ENCODE results near the gene IWS1.

Gene IWS1

GRCh38 chr2:127561371-127561770 lies 35.1 kb upstream of the IWS1 start:
- TF ChIP-seq CTCF (IDR thresholded peaks at IDR 0.05; ENCODE audit: poor library complexity, severe bottlenecking): no peak
- H3K36me3 ChIP-seq (ENCODE audit: low read depth): no peaks in the 10 kb centered on the region
- ATAC-seq (ENCODE audit: low read depth): no peak
- H3K27ac ChIP-seq (ENCODE audit: poor library complexity, severe bottlenecking): no peak overlapping the region
- H3K9me3 ChIP-seq (ENCODE audit: severe bottlenecking): no peaks in the 10 kb centered on the region
- H3K4me1 ChIP-seq (ENCODE audit: insufficient read depth, poor library complexity, severe bottlenecking): no peaks in the 10 kb centered on the region
- peaks cover 4% of the 10 kb centered on the region for H3K27me3 ChIP-seq (ENCODE audit: insufficient read depth, poor library complexity, severe bottlenecking)
- DNase-seq (ENCODE audit: low spot score): no peak
- no peak overlapping the region for H3K4me3 ChIP-seq (ENCODE audit: severe bottlenecking)

DNA sequence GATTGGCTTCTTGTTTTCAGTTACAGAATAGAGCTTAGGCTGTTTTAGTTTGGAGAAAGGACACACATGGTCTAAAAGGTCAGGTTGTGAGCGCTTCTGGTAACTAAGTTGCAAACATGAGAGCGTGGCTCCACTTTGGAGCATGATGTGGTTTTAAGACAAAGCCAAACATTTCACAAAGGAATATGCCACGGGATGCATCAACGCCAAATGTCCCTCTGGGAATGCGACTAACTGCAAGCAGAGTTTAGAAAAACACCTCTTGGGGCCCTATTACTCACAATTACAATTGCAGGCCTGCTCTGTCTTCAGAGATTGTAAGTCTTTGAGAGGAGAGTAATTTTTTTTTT lies 34.6 kb upstream of the IWS1 start:
- TF ChIP-seq CTCF (IDR thresholded peaks at IDR 0.05; ENCODE audit: poor library complexity, severe bottlenecking): no peak
- no peak overlapping the region for H3K4me3 ChIP-seq (ENCODE audit: severe bottlenecking)
- DNase-seq (ENCODE audit: low spot score) (no peak), ATAC-seq (ENCODE audit: low read depth) (no peak)
- H3K36me3 ChIP-seq (ENCODE audit: low read depth): no peaks in the 10 kb centered on the region
- H3K9me3 ChIP-seq (ENCODE audit: severe bottlenecking): no peaks in the 10 kb centered on the region
- H3K27me3 ChIP-seq (ENCODE audit: insufficient read depth, poor library complexity, severe bottlenecking): peaks cover 4% of the 10 kb centered on the region
- no peak overlapping the region for H3K27ac ChIP-seq (ENCODE audit: poor library complexity, severe bottlenecking)
- H3K4me1 ChIP-seq (ENCODE audit: insufficient read depth, poor library complexity, severe bottlenecking): no peaks in the 10 kb centered on the region

DNA sequence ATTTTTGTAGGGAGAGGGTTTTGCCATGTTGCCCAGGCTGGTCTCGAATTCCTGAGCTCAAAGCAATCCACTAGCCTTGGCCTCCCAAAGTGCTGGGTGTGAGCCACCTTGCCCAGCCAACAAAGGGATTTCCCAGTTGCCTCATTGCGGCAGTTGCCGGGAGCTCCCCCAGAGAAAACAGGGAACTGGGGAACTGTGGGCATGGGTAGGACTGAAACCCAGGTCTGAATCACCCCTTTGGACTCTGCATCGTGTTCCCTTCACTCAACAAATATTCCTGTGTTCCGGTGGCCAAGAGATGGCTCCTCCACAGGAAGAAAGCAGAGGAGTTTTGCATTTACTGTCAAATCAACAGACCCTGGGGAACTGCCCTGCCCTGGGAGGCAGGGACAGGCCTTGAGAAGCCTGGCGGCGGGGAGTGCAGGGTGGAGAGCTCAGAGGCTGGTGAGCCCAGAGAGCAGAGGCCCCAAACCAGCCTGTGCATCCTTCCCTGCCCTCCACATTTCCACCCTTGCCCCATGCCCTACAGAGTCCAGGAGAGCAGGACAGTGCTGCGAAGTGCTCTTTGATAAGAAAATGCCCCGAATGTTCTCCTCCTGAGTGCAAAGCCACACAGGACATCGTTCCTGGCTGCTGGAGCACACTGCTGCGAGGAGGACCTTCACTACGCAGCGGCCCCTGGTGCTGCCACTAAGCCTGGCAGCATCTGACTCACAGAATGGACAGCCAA lies 34.1 kb upstream of the IWS1 start:
- no peak for ATAC-seq (ENCODE audit: low read depth)
- no peak for TF ChIP-seq CTCF (IDR thresholded peaks at IDR 0.05; ENCODE audit: poor library complexity, severe bottlenecking)
- Histone ChIP-seq H3K36me3 (ENCODE audit: low read depth) (no peaks in the 10 kb centered on the region), H3K9me3 (ENCODE audit: severe bottlenecking) (no peaks in the 10 kb centered on the region), H3K4me1 (ENCODE audit: insufficient read depth, poor library complexity, severe bottlenecking) (no peaks in the 10 kb centered on the region), H3K27ac (ENCODE audit: poor library complexity, severe bottlenecking) (no peak overlapping the region), H3K4me3 (ENCODE audit: severe bottlenecking) (no peak overlapping the region), H3K27me3 (ENCODE audit: insufficient read depth, poor library complexity, severe bottlenecking) (peaks cover 4% of the 10 kb centered on the region)
- no peak for DNase-seq (ENCODE audit: low spot score)

DNA sequence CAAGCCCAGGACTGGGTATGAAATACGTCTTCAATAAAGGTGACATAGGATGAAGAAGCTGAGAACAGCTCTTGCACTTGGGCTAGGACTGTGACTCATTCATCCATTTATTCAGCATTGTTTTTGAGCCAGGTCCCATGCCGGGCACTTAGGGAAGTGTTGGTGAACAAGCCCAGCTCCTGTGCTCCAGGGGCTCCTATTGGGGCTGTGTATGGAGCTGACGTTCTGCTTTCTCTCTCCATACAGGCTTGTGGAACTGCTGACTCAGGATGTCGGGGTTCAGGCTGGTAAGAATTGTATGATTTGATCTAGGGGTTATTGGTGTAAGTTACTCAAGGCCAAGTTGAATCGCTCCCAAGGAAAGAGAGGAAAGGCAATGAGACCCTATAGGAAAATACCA lies 33.2 kb upstream of the IWS1 start:
- no peak for ATAC-seq (ENCODE audit: low read depth)
- TF ChIP-seq CTCF (IDR thresholded peaks at IDR 0.05; ENCODE audit: poor library complexity, severe bottlenecking): no peak
- no peaks in the 10 kb centered on the region for H3K9me3 ChIP-seq (ENCODE audit: severe bottlenecking)

DNA sequence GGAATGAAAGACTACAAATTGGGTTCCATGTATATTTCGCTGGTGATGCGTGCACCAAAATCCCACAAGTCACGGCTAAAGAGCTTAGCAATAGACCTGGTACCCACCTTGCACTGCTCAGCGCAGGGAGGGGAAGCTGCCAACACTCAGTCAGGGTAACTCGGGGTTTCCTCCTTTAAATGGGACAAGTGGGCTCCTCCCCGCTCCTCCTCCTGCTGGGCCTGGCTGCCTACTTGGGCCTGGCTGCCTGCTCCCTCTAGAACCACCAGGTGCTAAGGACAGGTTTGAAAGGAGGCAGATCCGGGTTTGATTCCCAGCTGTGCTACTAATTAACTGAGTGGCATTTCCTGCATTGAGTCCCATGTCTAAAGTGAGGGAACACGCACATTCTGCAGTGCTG lies 32.6 kb upstream of the IWS1 start:
- TF ChIP-seq CTCF (IDR thresholded peaks at IDR 0.05; ENCODE audit: poor library complexity, severe bottlenecking): no peak
- DNase-seq (ENCODE audit: low spot score): no peak
- no peaks in the 10 kb centered on the region for H3K9me3 ChIP-seq (ENCODE audit: severe bottlenecking)
- no peak for ATAC-seq (ENCODE audit: low read depth)
- no peak overlapping the region for H3K27ac ChIP-seq (ENCODE audit: poor library complexity, severe bottlenecking)
- no peaks in the 10 kb centered on the region for H3K36me3 ChIP-seq (ENCODE audit: low read depth)
- H3K27me3 ChIP-seq (ENCODE audit: insufficient read depth, poor library complexity, severe bottlenecking): peaks cover 4% of the 10 kb centered on the region
- no peaks in the 10 kb centered on the region for H3K4me1 ChIP-seq (ENCODE audit: insufficient read depth, poor library complexity, severe bottlenecking)
- H3K4me3 ChIP-seq (ENCODE audit: severe bottlenecking): no peak overlapping the region

More for the DNA sequence above, 33.2 kb upstream of the IWS1 start:
- no peak overlapping the region for H3K27ac ChIP-seq (ENCODE audit: poor library complexity, severe bottlenecking)
- H3K4me1 ChIP-seq (ENCODE audit: insufficient read depth, poor library complexity, severe bottlenecking): no peaks in the 10 kb centered on the region
- no peak for DNase-seq (ENCODE audit: low spot score)
- H3K27me3 ChIP-seq (ENCODE audit: insufficient read depth, poor library complexity, severe bottlenecking): peaks cover 4% of the 10 kb centered on the region
- no peaks in the 10 kb centered on the region for H3K36me3 ChIP-seq (ENCODE audit: low read depth)
- no peak overlapping the region for H3K4me3 ChIP-seq (ENCODE audit: severe bottlenecking)

Data from RWPE2 (cell line).